HL-60 (cell line): ENCODE measurements around the gene SPINT1.

Source experiments
- DNase-seq, 2 experiments: peaks; one replicate each; pipeline ENCODE4 v3.0.0-alpha.2; 2010 to 2020; ENCODE audit warnings: low read depth in 1 of 2, low spot score in 1 of 2
- H3K27ac ChIP-seq: fragments of 250-450 bp; sonication (Bioruptor Pico); replicated peaks from 2 replicates; pipeline ENCODE4 v1.5.1; 2020; ENCODE audit warnings: mild to moderate bottlenecking, moderate library complexity
- H3K27me3 ChIP-seq: fragments of 250-450 bp; sonication (Bioruptor Pico); 2 replicates; pipeline ENCODE4 v1.5.1; 2021; ENCODE audit warnings: mild to moderate bottlenecking, moderate library complexity; ENCODE audit not compliant: insufficient read depth, poor library complexity, severe bottlenecking
- H3K4me3 ChIP-seq: replicated peaks from 2 replicates; pipeline ENCODE4 v1.5.1; 2011; ENCODE audit warnings: mild to moderate bottlenecking, control low read depth, low read length; ENCODE audit not compliant: insufficient read depth
- GABPA ChIP-seq: IDR thresholded peaks from 2 replicates; pipeline ENCODE4 v1.6.1; 2012; ENCODE audit warnings: low read depth
- POLR2AphosphoS5 ChIP-seq: IDR thresholded peaks from 2 replicates; pipeline ENCODE4 v1.6.1; 2012; ENCODE audit warnings: low read depth
- REST ChIP-seq: IDR thresholded peaks from 2 replicates; pipeline ENCODE4 v1.6.1; 2012; ENCODE audit warnings: low read depth; ENCODE audit not compliant: insufficient replicate concordance
- SPI1 ChIP-seq: IDR thresholded peaks from 2 replicates; pipeline ENCODE4 v1.6.1; 2012; ENCODE audit warnings: low read depth, mild to moderate bottlenecking, borderline replicate concordance
- TF ChIP-seq, protein P1 (sequence below): IDR thresholded peaks from one replicate; pipeline ENCODE4 v1.5.1; 2011; ENCODE audit warnings: low read length, control low read depth, inconsistent platforms; ENCODE audit not compliant: insufficient read depth

Gene SPINT1

GRCh38 chr15:40879609-40880008, 35.8 kb downstream of the SPINT1 start:
- no peak overlapping the region for H3K27ac ChIP-seq
- no peaks in the 10 kb centered on the region for H3K27me3 ChIP-seq
- TF ChIP-seq, protein P1, sequence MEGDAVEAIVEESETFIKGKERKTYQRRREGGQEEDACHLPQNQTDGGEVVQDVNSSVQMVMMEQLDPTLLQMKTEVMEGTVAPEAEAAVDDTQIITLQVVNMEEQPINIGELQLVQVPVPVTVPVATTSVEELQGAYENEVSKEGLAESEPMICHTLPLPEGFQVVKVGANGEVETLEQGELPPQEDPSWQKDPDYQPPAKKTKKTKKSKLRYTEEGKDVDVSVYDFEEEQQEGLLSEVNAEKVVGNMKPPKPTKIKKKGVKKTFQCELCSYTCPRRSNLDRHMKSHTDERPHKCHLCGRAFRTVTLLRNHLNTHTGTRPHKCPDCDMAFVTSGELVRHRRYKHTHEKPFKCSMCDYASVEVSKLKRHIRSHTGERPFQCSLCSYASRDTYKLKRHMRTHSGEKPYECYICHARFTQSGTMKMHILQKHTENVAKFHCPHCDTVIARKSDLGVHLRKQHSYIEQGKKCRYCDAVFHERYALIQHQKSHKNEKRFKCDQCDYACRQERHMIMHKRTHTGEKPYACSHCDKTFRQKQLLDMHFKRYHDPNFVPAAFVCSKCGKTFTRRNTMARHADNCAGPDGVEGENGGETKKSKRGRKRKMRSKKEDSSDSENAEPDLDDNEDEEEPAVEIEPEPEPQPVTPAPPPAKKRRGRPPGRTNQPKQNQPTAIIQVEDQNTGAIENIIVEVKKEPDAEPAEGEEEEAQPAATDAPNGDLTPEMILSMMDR = no peak
- no peak for TF ChIP-seq REST
- TF ChIP-seq GABPA = no peak
- no peak for TF ChIP-seq SPI1
- TF ChIP-seq POLR2AphosphoS5 = no peak
- H3K4me3 ChIP-seq = no peak overlapping the region
- no peak for DNase-seq

GRCh38 chr15:40881351-40881750, 37.5 kb downstream of the SPINT1 start:
- Histone ChIP-seq H3K27me3 (no peaks in the 10 kb centered on the region), H3K4me3 (no peak overlapping the region), H3K27ac (no peak overlapping the region)
- no peak for DNase-seq
- TF ChIP-seq REST (no peak), GABPA (no peak), POLR2AphosphoS5 (no peak), SPI1 (no peak)

DNA sequence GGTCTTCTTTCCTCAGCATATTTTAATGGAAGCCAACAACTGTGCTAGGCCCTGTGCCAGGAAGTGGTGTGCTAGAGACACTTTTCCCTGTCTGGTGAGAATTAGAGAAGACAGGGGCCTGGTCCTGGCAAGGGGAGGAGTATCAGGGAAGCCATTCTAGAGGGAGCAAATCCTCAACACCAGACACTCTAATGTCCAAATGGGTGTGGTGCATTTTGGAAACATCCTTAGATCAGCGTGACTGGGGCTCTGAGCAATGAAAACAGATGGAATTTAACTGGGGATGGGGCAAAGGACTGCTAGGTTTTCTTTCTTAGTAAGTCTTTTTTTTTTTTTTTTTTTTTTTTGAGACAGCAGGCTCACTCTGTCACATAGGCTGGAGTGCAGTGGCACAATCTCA, 42.7 kb downstream of the SPINT1 start:
- Histone ChIP-seq H3K27ac (no peak overlapping the region), H3K4me3 (no peak overlapping the region), H3K27me3 (no peaks in the 10 kb centered on the region)
- DNase-seq = no peak
- no peak for TF ChIP-seq POLR2AphosphoS5
- TF ChIP-seq GABPA = no peak
- no peak for TF ChIP-seq REST
- TF ChIP-seq, protein P1 = no peak
- TF ChIP-seq SPI1 = no peak
